Keratinocyte (primary cell): ENCODE measurements around the gene RAB37. TPM values are rescaled to one million over a fixed set of nuclear protein-coding genes. Genes with fewer than 3 reads are reported as not detected.

Experiments used
- DNase-seq: peaks from one replicate; pipeline ENCODE4 v3.0.0-alpha.2; 2011; ENCODE audit warnings: low read depth, missing footprints, low spot score
- FAIRE-seq: peaks from 2 replicates; lab custom pipeline; 2011; peaks lifted over from hg19 to GRCh38; lab: Jason Lieb, UNC
- H2AFZ ChIP-seq: 2 replicates; pipeline ENCODE4 v1.6.0; 2012; ENCODE audit warnings: low read length, control low read depth, inconsistent platforms; ENCODE audit not compliant: control insufficient read depth
- H3K27ac ChIP-seq: 2 replicates; pipeline ENCODE4 v1.5.1; 2011; ENCODE audit warnings: low read length; ENCODE audit not compliant: control insufficient read depth, insufficient read depth
- H3K27me3 ChIP-seq: 3 replicates; pipeline ENCODE4 v1.6.0; 2011; ENCODE audit warnings: low read length; ENCODE audit not compliant: control insufficient read depth, insufficient read depth; ENCODE audit errors: extremely low read depth
- H3K36me3 ChIP-seq, 2 experiments: 2 replicates in 1 of 2; 3 replicates in 1 of 2; pipeline ENCODE4 v1.5.1; 2011; ENCODE audit warnings: low read length in 2 of 2, mild to moderate bottlenecking in 1 of 2; ENCODE audit not compliant: control insufficient read depth in 2 of 2, insufficient read depth in 2 of 2; ENCODE audit errors: extremely low read depth in 1 of 2
- H3K4me1 ChIP-seq: 3 replicates; pipeline ENCODE4 v1.5.1; 2011; ENCODE audit warnings: low read length; ENCODE audit not compliant: control insufficient read depth, insufficient read depth; ENCODE audit errors: extremely low read depth
- H3K4me2 ChIP-seq: 3 replicates; pipeline ENCODE4 v1.6.0; 2011; ENCODE audit warnings: low read depth, low read length; ENCODE audit not compliant: control insufficient read depth, insufficient read depth; ENCODE audit errors: extremely low read depth
- H3K4me3 ChIP-seq, 3 experiments: fragments of 200-600 bp in 1 of 3; sonication (generic) in 1 of 3; 2 replicates in 2 of 3; 3 replicates in 1 of 3; pipeline ENCODE4 v1.5.1; 2011 to 2016; ENCODE audit warnings: low read length in 3 of 3, mild to moderate bottlenecking in 3 of 3, control low read depth in 2 of 3, inconsistent platforms in 1 of 3, low read depth in 1 of 3, mixed read lengths in 1 of 3, mixed run types in 1 of 3, moderate library complexity in 1 of 3; ENCODE audit not compliant: control insufficient read depth in 2 of 3, insufficient read depth in 2 of 3; ENCODE audit errors: extremely low read depth in 1 of 3
- H3K79me2 ChIP-seq: 2 replicates; pipeline ENCODE4 v1.6.0; 2012; ENCODE audit warnings: low read length; ENCODE audit not compliant: control insufficient read depth, insufficient read depth
- H3K9ac ChIP-seq: 3 replicates; pipeline ENCODE4 v1.6.0; 2011; ENCODE audit warnings: low read length; ENCODE audit not compliant: control insufficient read depth, insufficient read depth; ENCODE audit errors: extremely low read depth
- H3K9me1 ChIP-seq: 3 replicates; pipeline ENCODE4 v1.6.0; 2011; ENCODE audit warnings: low read length; ENCODE audit not compliant: control insufficient read depth, insufficient read depth; ENCODE audit errors: extremely low read depth
- H3K9me3 ChIP-seq: 2 replicates; pipeline ENCODE4 v1.5.1; 2012; ENCODE audit warnings: low read depth, low read length; ENCODE audit not compliant: control insufficient read depth
- H4K20me1 ChIP-seq: 3 replicates; pipeline ENCODE4 v1.6.0; 2011; ENCODE audit warnings: low read length; ENCODE audit not compliant: control insufficient read depth, insufficient read depth; ENCODE audit errors: extremely low read depth
- CTCF ChIP-seq, 3 experiments: IDR thresholded peaks in 1 of 3; conservative IDR thresholded peaks in 1 of 3; optimal IDR thresholded peaks in 1 of 3; 2 replicates in 2 of 3; 3 replicates in 1 of 3; pipeline versions ENCODE3 to v1.5.1; 2011; ENCODE audit warnings: low read length in 3 of 3, mild to moderate bottlenecking in 3 of 3, moderate library complexity in 2 of 3, control low read depth in 1 of 3, inconsistent platforms in 1 of 3; ENCODE audit not compliant: insufficient read depth in 2 of 3; ENCODE audit errors: extremely low read depth in 1 of 3
- EZH2 ChIP-seq: IDR thresholded peaks from one replicate; pipeline ENCODE4 v1.6.1; 2012; ENCODE audit warnings: inconsistent platforms, mild to moderate bottlenecking, low read length, moderate library complexity
- dilution Hi-C: fragments of 300-500 bp; cut with MboI; formaldehyde crosslinking; loops from one replicate; pipeline ENCODE4 v1.7.0; 2020; ENCODE audit warnings: low sequenced_read_pairs; ENCODE audit not compliant: extremely low pct_ligation_motif_present
- polyA plus RNA-seq, 5 experiments: library from polyadenylated mRNA; depleted of rRNA in 3 of 5; stranded (reverse) in 3 of 5; stranded (forward) in 1 of 5; unstranded in 1 of 5; fragments of >200 nt; gene quantifications; 1 replicate in 1 of 5; 2 replicates in 3 of 5; 3 replicates in 1 of 5; pipeline versions ENCODE4 v1.2.1 to v1.2.3, GENCODE V29; 2011 to 2012; ENCODE audit warnings: missing spikeins in 2 of 5, low read depth in 1 of 5, low replicate concordance in 1 of 5

The RAB37 gene
- polyA plus RNA-seq, 1 donor (not counting 4 experiments of a cell fraction or from before 2014, with no cell fraction given) = 0.03 TPM

- no peaks in the 10 kb centered on the region for H3K79me2 ChIP-seq
- no peak for TF ChIP-seq EZH2
- no peak for TF ChIP-seq CTCF (optimal IDR thresholded peaks at IDR 0.05 in 1 of 3, IDR thresholded peaks at IDR 0.05 in 1 of 3, conservative IDR thresholded peaks at IDR 0.05 in 1 of 3; ENCODE audit: extremely low read depth in 1 of 3, insufficient read depth in 2 of 3, low read length in 3 of 3)
- peaks cover 2% of the 10 kb centered on the region for H4K20me1 ChIP-seq
- no peak overlapping the region for H3K9ac ChIP-seq
- H3K27me3 ChIP-seq = peaks cover 50% of the 10 kb centered on the region
- dilution Hi-C loops = no loop called here
- H3K4me2 ChIP-seq = peak overlapping the region; percentile 16
- FAIRE-seq (no peak), DNase-seq (no peak)
- H3K4me3 ChIP-seq = no peak overlapping the region
- H3K9me3 ChIP-seq = no peaks in the 10 kb centered on the region
- no peaks in the 10 kb centered on the region for H3K9me1 ChIP-seq
- H3K4me1 ChIP-seq = peaks cover 2% of the 10 kb centered on the region
- H3K27ac ChIP-seq = no peak overlapping the region
- H2AFZ ChIP-seq = no peak overlapping the region
- no peaks in the 10 kb centered on the region for H3K36me3 ChIP-seq
Observed at GRCh38 chr17:74738051-74738996, 1.3 kb downstream of the RAB37 start.

- dilution Hi-C loops = no loop called here
- TF ChIP-seq CTCF (optimal IDR thresholded peaks at IDR 0.05 in 1 of 3, IDR thresholded peaks at IDR 0.05 in 1 of 3, conservative IDR thresholded peaks at IDR 0.05 in 1 of 3; ENCODE audit: extremely low read depth in 1 of 3, insufficient read depth in 2 of 3, low read length in 3 of 3) (no peak), EZH2 (no peak)
- peaks cover 50% of the 10 kb centered on the region for H3K27me3 ChIP-seq
Observed at GRCh38 chr17:74739227-74739831, 2.3 kb downstream of the RAB37 start.

More at GRCh38 chr17:74739227-74739831, 2.3 kb downstream of the RAB37 start:
- no peak overlapping the region for H2AFZ ChIP-seq
- H3K79me2 ChIP-seq = no peaks in the 10 kb centered on the region
- H4K20me1 ChIP-seq = peaks cover 2% of the 10 kb centered on the region
- no peak overlapping the region for H3K4me2 ChIP-seq
- H3K9me1 ChIP-seq = no peaks in the 10 kb centered on the region
- FAIRE-seq (no peak), DNase-seq (no peak)
- H3K9ac ChIP-seq = no peak overlapping the region
- H3K4me3 ChIP-seq = no peak overlapping the region
- no peaks in the 10 kb centered on the region for H3K36me3 ChIP-seq
- H3K4me1 ChIP-seq = peaks cover 2% of the 10 kb centered on the region
- no peak overlapping the region for H3K27ac ChIP-seq
- no peaks in the 10 kb centered on the region for H3K9me3 ChIP-seq
